Testis (tissue), 3 donors: Measurements from ENCODE around the gene ANXA1. TPM values are rescaled to one million over a fixed set of nuclear protein-coding genes. Genes with fewer than 3 reads are reported as not detected.

Source experiments
- DNase-seq: peaks from one replicate; pipeline ENCODE4 v3.0.0-alpha.2; 2019
- H3K27ac ChIP-seq, 2 donors: fragments of 200-600 bp; sonication (generic); one replicate each; pipeline ENCODE4 v1.5.1; 2019
- H3K27me3 ChIP-seq: fragments of 200-600 bp; sonication (generic); one replicate; pipeline ENCODE4 v1.5.1; 2019
- H3K36me3 ChIP-seq: fragments of 200-600 bp; sonication (generic); one replicate; pipeline ENCODE4 v1.5.1; 2017; ENCODE audit warnings: low read depth; ENCODE audit errors: missing control alignments
- H3K4me1 ChIP-seq: fragments of 200-600 bp; sonication (generic); one replicate; pipeline ENCODE4 v1.5.1; 2019
- H3K4me3 ChIP-seq, 2 donors: fragments of 200-600 bp; sonication (generic); one replicate each; pipeline ENCODE4 v1.5.1; 2017 to 2019
- H3K9me3 ChIP-seq: fragments of 200-600 bp; sonication (generic); one replicate; pipeline ENCODE4 v1.5.1; 2017
- CTCF ChIP-seq, 3 experiments: fragments of 450-650 bp in 2 of 3; fragments of 200-600 bp in 1 of 3; sonication (generic) in 1 of 3; IDR thresholded peaks; one replicate each; pipeline ENCODE4 v1.5.1; 2016 to 2019; ENCODE audit warnings: antibody characterized with exemption in 3 of 3, mild to moderate bottlenecking in 2 of 3, moderate library complexity in 1 of 3
- POLR2A ChIP-seq: fragments of 450-650 bp; IDR thresholded peaks from one replicate; pipeline ENCODE4 v1.6.1; 2017; ENCODE audit warnings: antibody characterized with exemption, mild to moderate bottlenecking, moderate library complexity
- WGBS, 2 donors: methylation state at CpG; one replicate each; pipeline ENCODE4 v1.1.5; 2018; 5-methylcytosine and 5-hydroxymethylcytosine counted together
- intact Hi-C: fragments of 100-400 bp; cut with DNase I; formaldehyde crosslinking; loops from one replicate; pipeline ENCODE4 v1.15.1; 2023; ENCODE audit warnings: low total_unique reads
- polyA plus RNA-seq: library from polyadenylated mRNA; stranded (reverse); fragments of 350-450 nt; fragmentation: Illumina TruSeq; extraction: RNeasy Lipid Tissue Mini Kit (QIAGEN cat#74804); gene quantifications from one replicate; pipeline ENCODE4 v1.2.3, GENCODE V29; 2014; ENCODE audit warnings: low read depth, low replicate concordance; ENCODE audit not compliant: insufficient read depth
- total RNA-seq, 2 donors: library from RNA; depleted of rRNA; stranded (reverse); fragments of >200 nt; gene quantifications; one replicate each; pipeline ENCODE4 v1.2.3, GENCODE V29; 2016

The ANXA1 gene
- total and polyA plus RNA-seq, 3 donors from 2014 or later: 12.1 to 49.6 (median 13.4) TPM

- TF ChIP-seq CTCF (IDR thresholded peaks at IDR 0.05) (no peak), POLR2A (no peak)
- Histone ChIP-seq H3K27me3 (no peaks in the 10 kb centered on the region), H3K36me3 (no peaks in the 10 kb centered on the region), H3K4me1 (no peaks in the 10 kb centered on the region), H3K9me3 (no peaks in the 10 kb centered on the region), H3K4me3 (no peak overlapping the region), H3K27ac (no peak overlapping the region)
- no peak for DNase-seq
- intact Hi-C loops: no loop called here
Measured at GRCh38 chr9:73114058-73114457, 37.6 kb upstream of the ANXA1 start.

DNA sequence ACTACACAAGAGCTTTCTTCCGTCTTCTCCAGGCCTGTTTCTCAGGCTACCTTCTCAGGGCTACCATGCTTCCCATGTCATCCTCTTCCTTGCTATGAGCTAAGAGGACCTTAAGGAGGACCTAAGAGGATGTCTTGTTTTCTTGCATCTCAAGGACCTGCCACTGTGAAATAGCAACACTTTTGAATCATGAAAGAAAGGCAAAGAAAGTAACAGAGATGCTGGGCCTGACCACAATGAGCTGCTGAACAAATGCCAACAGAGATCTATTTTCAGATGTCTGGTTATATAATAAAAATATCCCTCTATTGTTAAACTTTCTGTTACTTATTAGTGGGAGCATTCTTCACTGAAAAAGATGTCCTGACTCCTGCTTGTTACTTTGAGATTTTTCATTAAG, 36.7 kb upstream of the ANXA1 start:
- WGBS, 2 donors: 90 to 96% methylated on average over 1 of the region's 1 CpG
- no peak overlapping the region for H3K27ac ChIP-seq
- intact Hi-C loops: no loop called here

GRCh38 chr9:73116031-73116430, 35.6 kb upstream of the ANXA1 start:
- TF ChIP-seq CTCF (IDR thresholded peaks at IDR 0.05): no peak
- TF ChIP-seq POLR2A: no peak
- Histone ChIP-seq H3K9me3 (no peaks in the 10 kb centered on the region), H3K36me3 (no peaks in the 10 kb centered on the region), H3K27ac (no peak overlapping the region), H3K4me3 (no peak overlapping the region), H3K4me1 (no peaks in the 10 kb centered on the region), H3K27me3 (no peaks in the 10 kb centered on the region)
- WGBS, 2 donors: 50 to 54% methylated on average over 1 of the region's 1 CpG
- intact Hi-C loops: no loop called here
- no peak for DNase-seq

More for the DNA sequence above, 36.7 kb upstream of the ANXA1 start:
- no peak overlapping the region for H3K4me3 ChIP-seq
- no peak for DNase-seq
- H3K4me1 ChIP-seq: no peaks in the 10 kb centered on the region
- TF ChIP-seq CTCF (IDR thresholded peaks at IDR 0.05): no peak
- TF ChIP-seq POLR2A: no peak
- no peaks in the 10 kb centered on the region for H3K36me3 ChIP-seq
- no peaks in the 10 kb centered on the region for H3K27me3 ChIP-seq
- H3K9me3 ChIP-seq: no peaks in the 10 kb centered on the region

GRCh38 chr9:73116880-73117279, 34.8 kb upstream of the ANXA1 start:
- Histone ChIP-seq H3K27me3 (no peaks in the 10 kb centered on the region), H3K9me3 (no peaks in the 10 kb centered on the region), H3K4me3 (no peak overlapping the region), H3K36me3 (no peaks in the 10 kb centered on the region), H3K27ac (no peak overlapping the region), H3K4me1 (no peaks in the 10 kb centered on the region)
- 95 to 97% methylated on average over 1 of the region's 1 CpG for WGBS, 2 donors
- DNase-seq: no peak
- intact Hi-C loops: no loop called here
- TF ChIP-seq POLR2A (no peak), CTCF (IDR thresholded peaks at IDR 0.05) (no peak)

GRCh38 chr9:73118286-73118685, 33.4 kb upstream of the ANXA1 start:
- no peak for DNase-seq
- TF ChIP-seq CTCF (IDR thresholded peaks at IDR 0.05): no peak
- no peak for TF ChIP-seq POLR2A
- no peaks in the 10 kb centered on the region for H3K27me3 ChIP-seq
- no peaks in the 10 kb centered on the region for H3K9me3 ChIP-seq
- H3K36me3 ChIP-seq: no peaks in the 10 kb centered on the region
- no peak overlapping the region for H3K27ac ChIP-seq
- no peak overlapping the region for H3K4me3 ChIP-seq
- no peaks in the 10 kb centered on the region for H3K4me1 ChIP-seq
- intact Hi-C loops: no loop called here
